Stimulated activated CD4-positive, alpha-beta T cell treated with anti-CD3 and anti-CD28 coated beads, Interleukin-2, amount 100 ng/mL, for 4 hours (primary cell): ENCODE measurements around the gene GNAO1.
A peak's percentile ranks its signal among the peaks of the same experiment; 100 is the strongest.

Experiments used
- DNase-seq: peaks from one replicate; pipeline ENCODE4 v3.0.0-alpha.2; 2020; ENCODE audit warnings: low read depth

Gene GNAO1

DNA sequence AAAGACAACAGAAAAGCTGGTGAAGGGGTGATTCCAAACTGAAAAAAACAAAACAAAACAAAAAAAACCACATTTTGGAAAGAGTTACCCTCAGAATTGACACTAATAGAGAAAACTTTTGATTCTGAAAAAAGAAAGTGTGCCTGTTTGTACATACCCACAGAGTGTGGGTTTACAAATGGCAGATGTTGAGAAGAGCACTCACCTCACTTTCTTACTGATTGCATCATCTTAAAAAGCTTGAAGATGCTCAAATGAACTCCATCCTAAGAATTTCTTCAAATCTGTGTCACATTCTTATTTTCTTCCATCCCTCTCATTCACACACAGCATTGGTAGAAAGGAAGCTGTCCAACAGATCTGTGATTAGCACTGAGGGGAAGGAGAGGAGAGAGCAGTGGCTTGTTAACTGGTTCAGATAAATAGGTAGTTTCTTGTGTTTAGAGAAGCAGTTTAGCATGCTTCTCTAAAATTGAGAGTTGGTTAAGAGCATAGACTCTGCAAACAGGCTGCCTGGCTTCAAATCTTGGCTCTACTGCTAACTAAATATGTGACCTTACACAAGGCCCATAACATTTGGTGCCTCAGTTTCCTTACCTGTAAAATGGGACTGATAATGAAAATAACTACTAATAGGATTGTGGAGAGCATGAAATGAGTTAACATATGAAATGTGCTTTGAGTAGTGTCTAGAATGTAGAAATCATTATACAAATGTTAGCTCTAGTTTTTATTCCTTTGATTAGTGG is 6.9 kb downstream of the GNAO1 start:
- no peak for DNase-seq

DNA sequence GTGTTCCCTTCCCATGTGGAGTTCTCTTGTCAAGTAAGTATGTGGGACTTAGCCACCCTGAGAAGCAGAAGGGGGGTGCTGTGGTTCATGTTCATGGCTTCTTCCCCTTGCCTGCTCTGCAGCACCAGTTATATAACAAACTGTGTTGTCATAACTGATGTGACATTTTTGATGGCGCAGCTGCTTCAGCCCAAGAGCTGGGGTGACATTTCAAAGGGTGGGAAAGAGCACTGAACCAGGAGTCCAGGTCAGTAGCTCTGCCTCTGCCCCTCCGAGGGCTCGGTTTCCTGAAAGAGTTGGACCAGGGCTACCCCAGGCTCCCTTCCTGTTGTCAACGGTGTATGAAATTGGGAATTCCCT is 7.4 kb downstream of the GNAO1 start:
- no peak for DNase-seq

DNA sequence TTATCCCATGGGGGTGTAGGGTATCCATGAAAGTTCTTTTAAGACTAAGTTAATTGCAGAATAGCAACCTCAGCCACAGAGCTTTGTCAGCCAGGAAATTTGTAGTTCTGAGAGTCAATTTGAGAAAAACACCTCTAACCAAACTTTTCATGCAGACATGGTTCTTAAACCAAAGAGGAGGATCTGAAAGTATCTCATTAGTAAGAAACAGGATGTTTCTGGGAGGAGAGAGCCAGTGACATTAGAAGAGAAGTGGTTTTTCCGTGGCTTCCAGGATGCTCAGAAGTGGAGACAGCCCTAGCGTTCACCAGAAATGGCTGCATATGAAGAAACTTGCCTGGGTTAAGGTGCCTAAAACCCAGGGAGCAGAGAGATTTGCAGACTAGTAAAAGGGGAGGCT is 7.9 kb downstream of the GNAO1 start:
- no peak for DNase-seq

DNA sequence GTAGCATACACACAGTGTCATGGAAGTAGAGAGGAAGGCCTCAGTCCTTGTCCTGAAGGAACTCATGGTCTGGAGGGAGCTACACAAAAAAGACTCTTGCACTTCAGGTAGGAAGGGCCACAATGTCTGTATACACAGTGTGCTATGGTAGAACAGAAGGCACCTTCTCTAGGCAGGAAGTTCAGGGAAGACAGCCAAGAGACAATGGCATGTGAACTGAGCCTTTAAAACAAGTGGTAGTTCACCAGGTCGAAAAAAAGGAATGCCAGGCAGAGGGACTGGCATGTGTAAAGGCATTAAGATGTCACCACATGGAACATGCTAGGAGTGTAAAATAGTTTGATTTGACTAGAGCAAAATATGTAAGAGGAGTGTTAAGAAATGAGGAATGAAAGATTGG is 9.7 kb downstream of the GNAO1 start:
- no peak for DNase-seq

DNA sequence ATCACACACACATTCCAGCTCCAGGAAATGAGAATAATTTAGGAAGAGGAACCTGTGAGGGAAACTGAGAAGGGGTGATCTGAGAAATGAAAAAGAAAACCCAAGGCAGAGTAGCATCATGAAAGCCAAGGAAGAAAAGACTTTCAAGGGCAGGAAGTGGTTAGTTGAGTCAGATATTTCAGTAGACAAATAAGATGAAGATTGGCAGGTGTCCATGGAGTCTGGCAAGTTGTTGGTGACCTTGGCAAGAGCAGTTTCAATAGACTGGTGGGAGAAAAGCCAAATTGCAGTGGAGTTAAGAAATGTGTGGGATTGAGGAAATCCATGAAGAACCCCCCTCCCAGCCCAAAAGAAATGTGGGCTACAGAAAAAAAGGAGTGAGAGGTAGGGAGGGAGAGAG is 10.7 kb downstream of the GNAO1 start:
- no peak for DNase-seq

DNA sequence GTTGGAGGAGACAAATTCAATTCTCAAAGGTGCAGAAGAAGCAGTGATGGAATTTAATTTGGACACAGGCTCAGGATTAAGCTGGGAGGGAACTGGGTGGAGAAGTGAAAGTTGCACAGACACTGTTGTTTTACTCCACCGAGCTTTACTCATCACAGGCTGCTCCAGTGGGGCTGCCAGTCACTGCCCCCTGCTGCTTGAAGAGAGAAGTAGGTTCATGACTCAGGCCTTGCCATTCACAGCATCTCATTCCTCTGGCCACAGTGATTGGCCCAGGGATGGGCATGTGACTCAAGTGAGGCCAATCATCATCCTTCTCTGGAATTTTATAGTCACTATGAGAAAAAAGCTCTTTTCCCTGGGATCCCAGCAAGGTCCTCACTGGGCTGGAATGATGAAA is 11.8 kb downstream of the GNAO1 start:
- peak; percentile 28 for DNase-seq

DNA sequence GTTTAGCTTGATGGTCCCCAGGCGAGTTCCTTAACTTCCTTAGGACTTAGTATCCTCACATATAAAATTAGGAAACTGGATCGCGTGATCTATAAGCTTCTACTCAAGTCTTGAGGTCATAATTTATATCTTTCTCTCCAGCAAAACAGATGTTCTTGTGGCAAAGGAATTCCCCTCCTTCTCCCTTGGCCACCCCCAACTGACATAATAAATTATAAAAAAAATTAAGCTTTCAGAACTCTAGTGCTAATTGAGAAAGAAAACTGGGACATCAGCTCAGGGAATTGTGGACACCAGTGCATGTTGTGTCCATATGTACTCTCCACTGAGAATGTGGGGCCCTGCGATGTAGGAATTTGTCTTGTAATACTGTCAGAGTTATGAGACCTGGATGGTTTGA is 13.5 kb downstream of the GNAO1 start:
- no peak for DNase-seq

DNA sequence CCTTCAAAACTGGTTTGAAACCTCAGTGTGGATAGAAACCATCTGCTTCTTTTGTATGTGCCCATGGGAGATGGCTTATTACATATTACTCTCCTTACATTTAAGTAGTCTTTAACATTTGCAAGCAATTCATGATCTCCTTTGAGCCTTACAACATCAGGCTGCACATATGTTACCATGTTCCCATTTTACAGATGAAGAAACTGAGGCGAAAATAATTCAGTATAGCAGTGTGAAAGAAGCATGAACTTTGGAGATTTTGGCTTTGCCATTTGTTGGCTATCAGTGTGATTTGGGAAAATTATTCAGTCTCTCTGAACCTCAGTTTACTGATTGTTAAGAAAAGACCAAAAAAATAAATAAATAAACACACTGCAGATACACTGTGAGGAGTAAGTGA is 15.7 kb downstream of the GNAO1 start:
- no peak for DNase-seq

DNA sequence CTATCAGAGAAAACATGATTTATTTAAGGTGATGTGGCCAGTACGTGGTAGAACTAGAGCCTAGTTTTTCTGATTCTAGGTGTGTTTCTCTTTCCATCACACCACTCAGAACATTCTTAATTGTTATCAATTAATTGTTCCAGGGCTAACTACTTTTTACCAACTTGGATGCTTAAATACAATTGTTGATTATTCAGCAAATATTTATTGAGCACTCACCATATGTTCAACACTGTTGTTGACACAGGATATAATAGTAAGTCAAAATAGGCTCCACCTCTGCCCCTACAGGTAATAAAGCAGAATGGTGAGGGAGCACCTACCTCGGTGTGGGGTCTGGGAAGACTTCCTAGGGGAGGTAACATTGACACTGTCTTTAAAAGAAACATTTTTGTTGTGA is 16.1 kb downstream of the GNAO1 start:
- no peak for DNase-seq

DNA sequence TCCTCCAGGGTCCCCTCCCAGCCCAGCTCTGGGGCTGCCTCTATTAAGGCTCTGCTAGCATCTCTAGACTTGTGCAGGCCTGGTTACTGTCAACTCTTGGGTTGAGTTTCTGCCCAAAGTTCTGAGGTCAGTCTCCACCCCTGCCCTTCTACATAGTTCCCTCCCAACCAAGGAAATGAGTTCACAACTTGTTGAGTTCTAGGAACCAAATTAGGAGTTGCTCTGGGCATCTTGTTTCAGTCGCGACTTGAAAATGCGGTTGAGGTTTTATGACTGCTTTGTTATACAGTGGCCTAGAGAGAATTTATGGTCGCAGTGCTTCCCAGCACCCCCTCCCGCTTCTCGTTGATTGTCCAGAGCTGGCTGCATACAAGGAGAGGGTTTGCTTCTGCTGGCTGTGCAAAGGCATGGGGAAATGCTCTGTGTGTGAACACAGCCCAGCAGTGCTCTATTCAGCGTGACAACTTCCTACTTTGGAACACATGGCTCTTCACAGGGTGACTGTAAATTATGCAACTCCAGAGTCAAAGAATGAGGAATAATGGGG is 20.2 kb downstream of the GNAO1 start:
- no peak for DNase-seq

DNA sequence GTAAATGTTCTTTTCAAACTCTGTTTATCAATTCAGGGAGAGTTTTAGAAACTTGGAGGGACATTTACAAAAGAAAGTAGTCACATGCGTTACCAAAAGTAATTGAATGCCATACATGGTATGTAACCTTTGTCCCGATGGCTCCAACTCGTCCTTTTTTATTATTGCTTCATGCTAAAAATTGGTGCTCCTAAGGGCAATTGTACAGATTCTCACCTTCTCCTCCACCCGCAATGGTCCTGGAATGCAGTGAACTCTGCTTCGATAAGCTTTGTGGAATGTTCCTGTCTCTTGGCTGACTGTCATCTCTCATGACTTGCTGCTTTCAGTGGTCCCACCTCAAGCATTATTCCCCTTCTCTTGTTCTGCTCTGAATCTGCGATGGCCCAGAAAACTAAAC is 20.9 kb downstream of the GNAO1 start:
- DNase-seq, result no peak

DNA sequence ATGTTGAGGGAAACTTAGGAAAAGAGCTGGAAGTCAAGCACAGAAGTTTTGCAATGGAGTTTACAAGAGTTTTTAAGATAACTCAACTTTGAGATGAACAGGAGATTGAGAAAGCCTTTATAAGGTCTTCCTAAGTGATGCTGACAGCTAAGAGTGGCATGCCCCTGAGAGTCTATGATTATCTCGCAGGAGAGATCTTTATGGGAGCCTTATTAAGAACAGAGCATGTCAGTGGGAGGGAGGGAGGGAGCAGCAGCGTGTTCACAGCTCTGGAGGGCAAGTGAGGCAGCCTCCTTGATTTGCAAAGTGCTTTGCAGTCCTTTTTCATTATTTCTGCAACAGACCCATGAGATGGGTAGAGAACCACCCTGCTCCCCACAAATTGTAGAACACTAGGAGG is 30.7 kb downstream of the GNAO1 start:
- no peak for DNase-seq

DNA sequence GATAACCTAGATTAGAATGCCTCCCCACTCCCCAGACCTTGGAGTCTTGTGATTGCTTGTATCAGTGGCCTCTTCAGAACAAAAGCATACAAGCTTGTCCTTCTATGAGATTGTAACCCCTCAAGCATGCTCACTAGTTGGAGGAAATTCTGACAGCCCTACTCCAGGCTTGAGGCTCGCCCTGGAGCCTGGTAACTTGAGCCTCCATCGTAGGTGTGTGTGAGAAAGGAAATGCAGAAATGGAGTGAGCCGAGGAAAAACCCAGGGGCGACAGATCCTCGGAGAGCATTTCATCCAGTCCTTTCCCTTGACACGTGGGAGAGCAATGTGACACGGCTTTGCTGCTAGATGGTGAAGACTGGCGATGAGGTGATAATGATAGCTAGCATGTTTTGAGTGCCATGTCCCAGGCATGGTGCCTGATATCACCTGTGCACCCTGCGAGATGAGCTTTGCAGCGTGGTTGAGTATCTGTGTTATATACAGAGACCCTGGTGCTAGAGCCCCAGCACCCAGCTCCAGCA is 31.2 kb downstream of the GNAO1 start:
- DNase-seq, result no peak

DNA sequence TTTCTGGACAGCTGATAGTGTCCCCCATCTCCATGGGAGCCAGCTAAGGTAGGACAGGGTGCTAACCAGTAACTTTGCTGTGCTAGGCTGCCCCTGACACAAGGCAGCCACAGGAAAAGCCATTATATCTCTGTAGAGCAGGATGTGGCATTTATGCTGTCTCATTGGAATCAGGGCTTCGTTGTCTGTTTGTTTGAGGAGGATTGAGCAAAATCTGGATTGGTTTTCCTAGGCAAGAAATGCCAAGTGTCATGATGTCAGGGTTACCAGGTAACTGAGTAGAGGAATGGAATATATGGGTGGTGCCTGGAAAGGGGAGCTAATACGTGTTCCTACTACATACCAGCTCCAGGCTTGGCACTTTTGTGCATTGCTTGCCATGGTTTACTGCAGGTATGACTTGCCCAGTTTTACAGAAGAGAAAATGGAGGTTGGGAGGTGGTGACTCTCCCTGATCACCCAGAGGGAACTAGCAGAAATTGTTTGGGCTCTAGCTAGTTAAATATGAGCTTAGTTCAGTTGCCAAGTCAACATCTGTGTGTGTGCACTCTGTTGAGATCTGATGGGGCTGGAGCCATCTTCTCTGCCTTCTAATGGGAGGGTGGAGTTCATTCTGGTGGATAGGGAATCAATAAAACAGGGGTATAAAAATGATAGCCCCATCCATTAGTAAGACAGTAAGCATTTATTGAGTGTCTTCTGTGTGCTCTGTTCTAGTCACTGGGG is 33.9 kb downstream of the GNAO1 start:
- no peak for DNase-seq

DNA sequence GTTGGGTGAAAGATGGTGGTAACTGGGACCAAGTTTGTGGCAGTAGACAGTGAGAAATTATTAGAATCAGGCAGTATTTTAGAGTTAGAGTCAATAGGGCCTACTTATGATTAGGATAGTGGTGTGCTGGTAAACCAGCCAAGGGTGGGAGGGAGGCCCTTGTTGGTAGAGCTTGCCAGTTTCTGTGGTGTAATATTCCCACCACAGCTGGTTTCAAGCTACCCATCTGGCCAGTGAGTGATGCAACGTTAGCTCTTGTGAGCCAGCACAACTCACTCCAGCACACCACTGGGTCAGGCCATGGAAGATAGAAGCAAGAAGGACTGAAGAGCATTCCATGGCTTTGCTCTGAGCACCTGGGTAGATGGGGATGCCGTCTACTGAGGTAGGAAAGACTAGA is 34.9 kb downstream of the GNAO1 start:
- DNase-seq, result no peak

DNA sequence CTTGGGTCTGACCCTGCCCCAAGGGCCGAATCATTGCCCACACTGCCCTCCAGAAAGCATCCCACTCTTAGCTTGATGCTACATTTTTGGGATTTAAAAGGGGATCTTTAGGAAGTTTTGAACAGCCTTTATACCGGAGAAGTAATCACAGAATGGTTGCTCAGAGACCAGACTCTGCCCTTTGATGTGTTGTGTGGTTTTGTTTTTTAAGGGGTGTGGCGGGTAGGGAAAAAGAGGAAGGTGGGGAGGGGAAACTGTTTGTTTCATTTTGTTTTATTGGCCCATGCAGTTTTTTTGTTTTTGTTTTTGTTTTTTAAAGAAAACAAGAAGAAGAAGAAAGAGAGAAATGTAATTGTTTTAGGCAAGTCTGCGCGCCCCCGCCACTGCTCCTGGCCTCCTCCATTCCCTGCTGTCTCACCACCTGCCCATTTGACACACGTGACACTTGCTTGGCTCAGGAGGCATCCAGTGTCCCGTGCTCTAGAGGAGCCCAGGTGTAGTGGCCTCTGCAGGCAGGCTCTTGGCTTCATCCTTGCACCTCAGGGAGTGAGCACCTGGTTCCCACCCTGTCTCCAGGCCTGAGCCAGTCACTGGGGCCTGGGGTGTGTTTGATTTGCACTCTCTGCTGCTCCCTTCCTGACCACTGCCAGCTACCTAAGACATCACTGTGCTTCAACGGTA is 35.7 kb downstream of the GNAO1 start:
- DNase-seq, result no peak

DNA sequence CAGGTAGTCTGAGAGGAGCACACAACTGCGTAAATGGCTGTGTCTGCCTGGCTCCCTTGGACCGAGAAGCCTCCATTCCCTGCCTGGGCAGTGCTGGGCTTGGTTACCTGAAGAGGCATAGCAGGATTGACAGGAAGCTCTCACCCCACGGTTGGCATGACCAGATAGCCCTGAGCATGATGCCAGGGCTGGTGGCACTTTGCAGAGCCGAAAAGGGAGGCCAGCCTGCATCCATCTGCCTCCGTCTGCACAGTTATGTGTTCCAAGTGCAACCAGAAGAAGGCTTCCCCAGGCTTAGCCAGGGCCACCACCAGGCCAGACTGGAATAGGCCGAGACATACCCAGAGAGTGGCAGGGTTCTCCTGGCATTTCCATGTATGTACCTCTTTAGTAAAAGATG is 36.6 kb downstream of the GNAO1 start:
- no peak for DNase-seq

DNA sequence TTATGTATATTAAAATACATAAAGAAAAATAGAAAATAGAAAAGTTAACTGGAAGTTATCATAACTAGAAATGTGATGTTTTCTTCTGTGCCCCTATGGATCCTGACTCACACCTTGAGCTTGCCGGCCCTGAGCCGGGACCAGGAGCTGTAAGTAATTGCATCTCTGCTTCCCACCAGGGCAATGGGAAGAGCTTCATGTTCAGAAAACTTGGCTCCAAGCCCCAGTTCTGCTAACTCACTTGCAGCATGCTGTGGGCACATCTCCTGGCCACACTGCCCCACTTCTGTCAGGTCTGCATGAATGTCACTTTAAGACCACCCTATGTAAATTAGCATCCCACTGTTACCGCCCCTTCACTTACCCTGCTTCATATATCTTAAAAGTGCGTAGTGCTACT is 37.2 kb downstream of the GNAO1 start:
- no peak for DNase-seq

DNA sequence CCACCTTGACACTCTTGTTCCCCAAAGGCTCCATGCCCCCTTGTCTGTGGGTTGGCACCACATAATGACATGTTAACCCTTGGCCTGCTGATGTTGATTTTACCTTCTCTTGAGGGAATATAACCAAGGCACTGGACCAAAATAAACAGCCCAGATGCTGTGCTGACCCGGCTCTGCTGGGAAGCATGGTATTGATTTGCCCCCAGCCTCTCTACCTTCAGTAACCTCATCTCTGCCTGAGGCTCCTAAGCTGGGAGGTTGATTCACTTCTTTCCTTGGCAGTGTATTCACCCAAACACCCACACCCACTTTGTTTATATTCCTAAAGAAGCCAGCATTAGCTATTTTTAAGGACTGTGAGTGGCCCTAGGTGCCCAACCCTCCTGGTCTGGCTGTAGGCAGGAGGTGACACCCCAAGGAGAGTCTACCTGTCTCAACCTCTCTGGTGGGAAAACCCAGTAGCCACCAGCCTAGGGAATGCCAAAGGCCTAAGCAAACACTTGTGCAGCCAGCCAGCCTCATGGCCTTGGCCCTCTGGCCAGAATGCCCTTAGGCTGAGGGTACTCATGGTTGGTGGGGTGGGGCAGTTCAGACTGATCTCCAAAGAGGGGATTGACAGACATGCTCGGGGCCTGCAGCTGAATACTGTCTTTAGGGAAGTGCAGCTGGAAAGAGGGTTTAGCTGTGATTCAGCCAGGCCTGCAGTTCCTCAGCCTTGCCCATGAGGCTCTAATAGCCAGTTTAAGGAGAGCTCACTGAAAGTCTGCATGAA is 42.7 kb downstream of the GNAO1 start:
- no peak for DNase-seq

DNA sequence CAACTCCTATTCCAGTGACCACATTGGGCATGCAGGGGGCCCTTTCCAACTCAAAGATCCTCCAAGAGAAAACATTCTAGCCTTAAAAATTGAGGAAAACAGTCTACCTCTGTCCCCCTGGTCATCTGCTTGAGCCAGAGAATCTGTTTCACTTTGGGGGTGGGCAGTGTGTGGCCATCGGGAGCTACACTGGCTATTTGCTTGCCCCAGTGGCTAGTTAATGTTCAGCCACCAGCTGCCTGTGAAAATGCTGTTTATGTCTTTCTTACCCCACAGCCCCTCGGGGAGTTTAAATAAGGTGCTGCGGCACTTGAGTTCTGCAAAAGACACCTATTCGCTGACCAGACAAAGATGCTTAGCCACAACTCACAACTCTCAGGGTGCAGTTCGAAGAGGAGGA is 43.4 kb downstream of the GNAO1 start:
- no peak for DNase-seq

DNA sequence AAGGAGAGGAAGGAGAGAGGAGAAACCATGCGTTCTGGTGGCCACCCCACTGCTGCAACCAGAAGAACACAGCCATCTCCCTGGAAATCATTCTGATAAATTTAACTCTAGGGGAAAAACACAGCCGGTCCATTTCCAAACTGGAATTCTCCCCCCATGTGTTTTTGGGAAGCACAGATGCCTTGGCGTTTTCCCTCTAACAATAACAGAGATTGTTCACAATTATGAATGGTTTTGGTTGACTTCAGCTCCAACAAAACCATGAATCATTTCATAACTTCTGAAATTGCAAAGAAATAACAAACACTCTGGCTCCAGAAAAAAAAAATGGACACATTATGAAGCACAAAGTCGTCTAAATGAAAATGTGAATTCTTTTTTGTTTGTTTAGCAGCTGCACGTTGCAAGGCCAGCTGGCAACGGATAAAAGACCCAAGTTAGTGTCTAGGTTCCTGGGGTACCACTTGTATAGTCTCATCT is 46.2 kb downstream of the GNAO1 start:
- DNase-seq, result no peak

DNA sequence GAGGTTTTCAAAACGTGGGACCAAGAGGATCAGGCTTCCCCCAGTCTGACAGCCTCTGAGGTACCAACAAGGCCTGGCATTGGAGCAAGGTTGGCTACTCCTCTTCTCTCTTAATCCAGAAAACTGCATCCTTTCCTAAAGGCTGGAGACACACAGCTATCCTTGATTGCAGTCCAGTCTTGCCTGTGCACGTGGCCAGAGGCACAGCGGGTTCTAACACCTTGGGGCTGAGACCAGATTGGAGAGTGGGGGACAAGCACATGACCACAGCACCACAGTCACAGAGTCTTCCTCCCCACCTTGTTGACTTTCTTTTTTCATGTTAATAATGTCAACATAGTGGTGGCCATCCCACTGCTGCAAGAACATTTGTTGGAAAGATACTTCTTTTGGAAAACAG is 46.9 kb downstream of the GNAO1 start:
- no peak for DNase-seq
